OCI-LY7 (cell line): ENCODE data around the gene SETD7. TPM values are rescaled to one million over a fixed set of nuclear protein-coding genes. Genes with fewer than 3 reads are reported as not detected.

Experiments
- BruUV-seq: library from RNA; stranded (reverse); fragments of 400-500 nt; replicated peaks from 2 replicates; lab custom pipeline; 2021; lab: Mats Ljungman, UMichigan
- CTCF ChIA-PET: fragments of 300-600 bp; sonication (Branson Sonifier 250); formaldehyde crosslinking; loops from one replicate; lab custom pipeline; 2022; ENCODE audit warnings: antibody characterized with exemption; ENCODE audit not compliant: unreplicated experiment; lab: Charles Lee
- POLR2A ChIA-PET: fragments of 300-600 bp; sonication (Branson Sonifier 250); formaldehyde crosslinking; loops from one replicate; lab custom pipeline; 2022; ENCODE audit warnings: antibody characterized with exemption; lab: Charles Lee
- DNase-seq: peaks from one replicate; pipeline ENCODE4 v3.0.0-alpha.2; 2015; ENCODE audit warnings: low spot score
- H2AFZ ChIP-seq: fragments of 200-600 bp; sonication (generic), shearing (Covaris generic); 2 replicates; pipeline ENCODE4 v1.6.1; 2014; ENCODE audit warnings: mild to moderate bottlenecking, antibody characterized with exemption, low read length, moderate library complexity
- H3K27ac ChIP-seq: fragments of 200-600 bp; sonication (generic); 2 replicates; pipeline ENCODE4 v1.5.1; 2014; ENCODE audit warnings: mixed run types, low read depth, mild to moderate bottlenecking, moderate library complexity, low read length, inconsistent platforms; ENCODE audit not compliant: poor library complexity, severe bottlenecking
- H3K36me3 ChIP-seq: fragments of 200-600 bp; sonication (generic); 2 replicates; pipeline ENCODE4 v1.6.1; 2014; ENCODE audit warnings: mild to moderate bottlenecking, antibody characterized with exemption, low read length, moderate library complexity, mixed read lengths; ENCODE audit not compliant: insufficient read depth
- H3K4me1 ChIP-seq: fragments of 200-600 bp; sonication (generic); 2 replicates; pipeline ENCODE4 v1.5.1; 2014; ENCODE audit warnings: mild to moderate bottlenecking, low read length; ENCODE audit not compliant: insufficient read depth, poor library complexity, severe bottlenecking
- H3K4me2 ChIP-seq: fragments of 200-600 bp; sonication (generic); 2 replicates; pipeline ENCODE4 v1.6.1; 2014; ENCODE audit warnings: mild to moderate bottlenecking, low read length
- H3K4me3 ChIP-seq: fragments of 200-600 bp; sonication (generic); 2 replicates; pipeline ENCODE4 v1.5.1; 2014; ENCODE audit warnings: mild to moderate bottlenecking, low read depth, low read length; ENCODE audit not compliant: poor library complexity, severe bottlenecking
- H3K79me2 ChIP-seq: fragments of 200-600 bp; sonication (generic); 2 replicates; pipeline ENCODE4 v1.6.1; 2016; ENCODE audit warnings: low read depth, mild to moderate bottlenecking, low read length, moderate library complexity, mixed read lengths; ENCODE audit not compliant: insufficient read depth
- H3K9me2 ChIP-seq: fragments of 200-600 bp; sonication (generic); 2 replicates; pipeline ENCODE4 v1.6.1; 2016; ENCODE audit warnings: mild to moderate bottlenecking, low read length, mixed read lengths; ENCODE audit not compliant: insufficient read depth
- H3K9me3 ChIP-seq: fragments of 200-600 bp; sonication (generic); 2 replicates; pipeline ENCODE4 v1.6.1; 2014; ENCODE audit warnings: mild to moderate bottlenecking, mixed run types, low read length, mixed read lengths
- H4K20me1 ChIP-seq: fragments of 200-600 bp; sonication (generic); 2 replicates; pipeline ENCODE4 v1.6.1; 2014; ENCODE audit warnings: mild to moderate bottlenecking, antibody characterized with exemption, low read length, moderate library complexity, mixed read lengths; ENCODE audit not compliant: insufficient read depth
- CTCF ChIP-seq: fragments of 200-600 bp; sonication (generic); conservative IDR thresholded peaks from 2 replicates; pipeline ENCODE4 v1.5.1; 2014; ENCODE audit warnings: mild to moderate bottlenecking, antibody characterized with exemption, low read length, moderate library complexity, mixed read lengths
- EZH2phosphoT487 ChIP-seq: fragments of 200-600 bp; sonication (generic); IDR thresholded peaks from 2 replicates; pipeline ENCODE4 v1.6.1; 2018; ENCODE audit warnings: low read depth, borderline replicate concordance, mild to moderate bottlenecking, mixed run types, antibody characterized with exemption, low read length, moderate library complexity, mixed read lengths
- intact Hi-C: fragments of 100-400 bp; cut with micrococcal nuclease; formaldehyde crosslinking; loops from one replicate; pipeline ENCODE4 v1.10.0; 2022; ENCODE audit not compliant: unreplicated experiment
- total RNA-seq, 2 experiments: library from RNA; depleted of rRNA in 1 of 2; stranded (reverse); fragments of >200 nt in 1 of 2; shearing (Covaris generic) in 1 of 2; gene quantifications; 2 replicates each; pipeline ENCODE4 v1.2.3, GENCODE V29; 2014 to 2022

Gene SETD7
- total RNA-seq, 2 experiments from 2014 or later: 17.6 to 37.3 TPM

- no peak overlapping the region for H2AFZ ChIP-seq
- TF ChIP-seq EZH2phosphoT487 (no peak), CTCF (no peak)
- H3K79me2 ChIP-seq: no peaks in the 10 kb centered on the region
- no peaks in the 10 kb centered on the region for H3K9me2 ChIP-seq
- H3K4me3 ChIP-seq: no peak overlapping the region
- ChIA-PET CTCF (no interaction called here), POLR2A (interaction anchor here (0.6 to 0.7 kb wide), 2 partner anchors 18 to 62 kb away, joined by 3 to 6 read pairs; no protein-coding TSS in a partner anchor)
- no peaks in the 10 kb centered on the region for H3K4me1 ChIP-seq
- intact Hi-C loops: no loop called here
- H3K4me2 ChIP-seq: no peak overlapping the region
- H4K20me1 ChIP-seq: no peaks in the 10 kb centered on the region
- DNase-seq: no peak
- H3K36me3 ChIP-seq: no peaks in the 10 kb centered on the region
- no peaks in the 10 kb centered on the region for H3K9me3 ChIP-seq
- H3K27ac ChIP-seq: no peak overlapping the region
- BruUV-seq: no TSS peak
These were observed 62.8 kb downstream of the SETD7 start for GRCh38 chr4:139493176-139493575.

GRCh38 chr4:139492429-139492828, 63.6 kb downstream of the SETD7 start:
- Histone ChIP-seq H3K4me2 (no peak overlapping the region), H3K4me1 (no peaks in the 10 kb centered on the region), H4K20me1 (no peaks in the 10 kb centered on the region), H3K9me2 (no peaks in the 10 kb centered on the region), H3K36me3 (no peaks in the 10 kb centered on the region), H3K4me3 (no peak overlapping the region), H3K27ac (no peak overlapping the region), H3K9me3 (no peaks in the 10 kb centered on the region), H3K79me2 (no peaks in the 10 kb centered on the region), H2AFZ (no peak overlapping the region)
- TF ChIP-seq CTCF (no peak), EZH2phosphoT487 (no peak)
- ChIA-PET CTCF (no interaction called here), POLR2A (no interaction called here)
- no TSS peak for BruUV-seq
- no peak for DNase-seq
- intact Hi-C loops: no loop called here

- H3K27ac ChIP-seq: no peak overlapping the region
- BruUV-seq: no TSS peak
- ChIA-PET POLR2A (no interaction called here), CTCF (no interaction called here)
- no peak for TF ChIP-seq EZH2phosphoT487
- intact Hi-C loops: no loop called here
- H3K4me1 ChIP-seq: no peaks in the 10 kb centered on the region
- H3K36me3 ChIP-seq: no peaks in the 10 kb centered on the region
- DNase-seq: no peak
- H4K20me1 ChIP-seq: no peaks in the 10 kb centered on the region
- H2AFZ ChIP-seq: no peak overlapping the region
- H3K9me3 ChIP-seq: no peaks in the 10 kb centered on the region
- H3K4me2 ChIP-seq: no peak overlapping the region
- H3K4me3 ChIP-seq: no peak overlapping the region
- no peaks in the 10 kb centered on the region for H3K9me2 ChIP-seq
- no peaks in the 10 kb centered on the region for H3K79me2 ChIP-seq
These were observed 66.4 kb downstream of the SETD7 start for GRCh38 chr4:139489638-139490037.
